GM12875 (cell line): ENCODE measurements around the gene PPIE.

Experiments
- H3K4me3 ChIP-seq: one replicate; pipeline ENCODE4 v1.5.1; 2011; ENCODE audit warnings: low read depth, low read length, control low read depth
- CTCF ChIP-seq: IDR thresholded peaks from 2 replicates; pipeline ENCODE4 v1.5.1; 2011; ENCODE audit warnings: low read depth, mild to moderate bottlenecking, control low read depth, inconsistent platforms, low read length, moderate library complexity, borderline replicate concordance; ENCODE audit not compliant: insufficient read depth

The PPIE gene

GRCh38 chr1:39701049-39701439 is 37.6 kb upstream of the PPIE start:
- H3K4me3 ChIP-seq = no peak overlapping the region
- no peak for TF ChIP-seq CTCF

- TF ChIP-seq CTCF = no peak
- H3K4me3 ChIP-seq = no peak overlapping the region
These were observed 33.9 kb upstream of the PPIE start for GRCh38 chr1:39704757-39705156.

GRCh38 chr1:39707506-39707905 is 31.2 kb upstream of the PPIE start:
- no peak overlapping the region for H3K4me3 ChIP-seq
- TF ChIP-seq CTCF = no peak

DNA sequence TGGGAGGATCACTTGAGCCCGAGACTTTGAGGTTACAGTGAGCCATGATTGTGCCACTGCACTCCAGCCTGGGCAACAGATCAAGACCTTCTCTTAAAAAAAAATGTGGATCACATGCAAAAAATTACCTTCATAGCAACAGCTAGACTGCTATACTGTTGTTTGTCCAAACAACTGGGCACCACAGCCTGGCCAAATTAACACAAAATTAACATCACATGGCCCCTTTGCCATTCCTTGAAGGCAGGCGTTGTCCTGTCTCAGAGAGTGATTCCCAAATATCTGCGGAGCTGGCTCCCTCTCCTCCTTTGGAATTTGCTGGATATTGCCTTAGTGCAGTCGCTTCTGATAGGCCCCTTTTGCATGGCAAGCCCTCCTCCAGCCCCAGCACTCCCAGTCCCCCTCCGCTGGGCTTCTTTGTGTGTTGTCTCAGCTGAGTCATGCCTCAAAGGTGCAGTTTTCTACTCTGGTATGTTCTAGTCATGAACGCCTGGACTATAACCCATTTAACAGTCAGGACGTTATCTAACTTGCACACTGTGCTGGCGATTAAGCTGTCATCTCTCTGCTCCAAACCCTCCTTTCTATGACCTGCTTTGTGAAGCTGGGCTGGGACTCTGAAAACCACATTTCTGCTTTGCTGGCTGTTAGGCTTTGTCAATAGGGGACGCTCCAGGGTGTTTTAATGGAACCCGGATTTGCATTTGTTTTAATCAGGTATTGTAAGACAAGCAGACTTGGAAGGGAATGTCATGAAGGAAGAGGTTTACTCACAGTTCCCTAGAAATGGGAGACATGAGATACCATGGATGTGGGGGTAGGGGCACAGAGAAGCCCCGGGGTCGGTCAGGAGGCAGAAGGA is 27.3 kb upstream of the PPIE start:
- no peak overlapping the region for H3K4me3 ChIP-seq
- TF ChIP-seq CTCF = no peak

- no peak for TF ChIP-seq CTCF
- H3K4me3 ChIP-seq = no peak overlapping the region
These were observed 26.7 kb upstream of the PPIE start for GRCh38 chr1:39711966-39712340.

- no peak overlapping the region for H3K4me3 ChIP-seq
- no peak for TF ChIP-seq CTCF
These were observed 25.1 kb upstream of the PPIE start for GRCh38 chr1:39713557-39713956.

GRCh38 chr1:39717809-39718208 is 20.9 kb upstream of the PPIE start:
- TF ChIP-seq CTCF = no peak
- no peak overlapping the region for H3K4me3 ChIP-seq
